ENCODE results near the gene EPHX1.
"Not testable (repeated sequence)": the region's sequence is repeated elsewhere in the genome, so short reads cannot be mapped to it uniquely, and the experiment has no call there.

The EPHX1 gene

GRCh38 chr1:225809842-225810578 is at the start of gene EPHX1:
TSS of gene EPHX1 (plus strand) at chr1:225810124. CDS start at chr1:225828730, 18,606 bp downstream.
- DNase-seq = peak; percentile 78 to 90

- no peak for DNase-seq
Observed at GRCh38 chr1:225760531-225760930, 49.4 kb upstream of the EPHX1 start.

- not testable (repeated sequence) for DNase-seq
Observed at GRCh38 chr1:225761395-225761794, 48.5 kb upstream of the EPHX1 start.

GRCh38 chr1:225762002-225762441 is 47.9 kb upstream of the EPHX1 start:
- DNase-seq = no peak

- no peak for DNase-seq
Observed at GRCh38 chr1:225762444-225762843, 47.5 kb upstream of the EPHX1 start.

GRCh38 chr1:225763716-225764548 is 46.0 kb upstream of the EPHX1 start:
- peak; percentile 26 to 30 for DNase-seq

- DNase-seq = no peak
Observed at GRCh38 chr1:225765982-225766674, 43.8 kb upstream of the EPHX1 start.

GRCh38 chr1:225766967-225767633 is 42.8 kb upstream of the EPHX1 start:
- DNase-seq = no peak

- no peak for DNase-seq
Observed at GRCh38 chr1:225767634-225768540, 42.0 kb upstream of the EPHX1 start.

GRCh38 chr1:225768662-225769426 is 41.1 kb upstream of the EPHX1 start:
- DNase-seq = no peak

GRCh38 chr1:225769687-225770086 is 40.2 kb upstream of the EPHX1 start:
- no peak for DNase-seq

- no peak for DNase-seq
Observed at GRCh38 chr1:225770561-225771248, 39.2 kb upstream of the EPHX1 start.

- DNase-seq = no peak
Observed at GRCh38 chr1:225771661-225772322, 38.1 kb upstream of the EPHX1 start.

GRCh38 chr1:225772323-225772768 is 37.6 kb upstream of the EPHX1 start:
- DNase-seq = peak; percentile 63 to 78

- no peak for DNase-seq
Observed at GRCh38 chr1:225772848-225773247, 37.1 kb upstream of the EPHX1 start.

GRCh38 chr1:225774281-225775147 is 35.4 kb upstream of the EPHX1 start:
- no peak for DNase-seq

- no peak for DNase-seq
Observed at GRCh38 chr1:225776294-225776693, 33.6 kb upstream of the EPHX1 start.

GRCh38 chr1:225777058-225777582 is 32.8 kb upstream of the EPHX1 start:
- peak in 1 of 2 donors; percentile 10 for DNase-seq

All from inflammatory macrophage treated with lipopolysaccharide for 1 hour (primary cell).